ENCODE measurements around the gene ATP1A3.

- TF ChIP-seq REST (IDR thresholded peaks at IDR 0.05; ENCODE audit: insufficient read depth in 1 of 2, low read depth in 2 of 2, low read length in 2 of 2) (0 out of 4 replicates have a peak, but pooled peaks of 1 of the 2 experiments have one; percentile 16), SIN3A (IDR thresholded peaks at IDR 0.05; ENCODE audit: borderline replicate concordance, insufficient read depth, low read length) (no peak)
Measured at GRCh38 chr19:42023121-42023942, 29.3 kb upstream of the ATP1A3 start.
